DOHH2 (cell line): Measurements from ENCODE around the gene OPRD1.

Source experiments
- H3F3A ChIP-seq: fragments of 200-600 bp; sonication (generic), shearing (Covaris generic); 2 replicates; pipeline ENCODE4 v1.6.0; 2016; ENCODE audit warnings: antibody characterized with exemption, mild to moderate bottlenecking; ENCODE audit not compliant: control insufficient read depth, insufficient read depth
- H3K27ac ChIP-seq: fragments of 200-600 bp; sonication (generic); 2 replicates; pipeline ENCODE4 v1.5.1; 2014; ENCODE audit warnings: low read depth, mild to moderate bottlenecking, low read length, moderate library complexity
- H3K27me3 ChIP-seq: fragments of 200-600 bp; sonication (generic); 2 replicates; pipeline ENCODE4 v1.6.1; 2014; ENCODE audit warnings: mild to moderate bottlenecking, low read length, mixed read lengths; ENCODE audit not compliant: control insufficient read depth
- H3K36me3 ChIP-seq: fragments of 200-600 bp; sonication (generic); 2 replicates; pipeline ENCODE4 v1.6.1; 2014; ENCODE audit warnings: mild to moderate bottlenecking, low read length, moderate library complexity, mixed read lengths; ENCODE audit not compliant: control insufficient read depth
- H3K4me1 ChIP-seq: fragments of 200-600 bp; sonication (generic); 2 replicates; pipeline ENCODE4 v1.6.1; 2014; ENCODE audit warnings: mild to moderate bottlenecking, low read length, mixed read lengths; ENCODE audit not compliant: control insufficient read depth
- H3K4me2 ChIP-seq: fragments of 200-600 bp; sonication (generic); 2 replicates; pipeline ENCODE4 v1.6.0; 2014; ENCODE audit warnings: mild to moderate bottlenecking, low read length, moderate library complexity
- H3K4me3 ChIP-seq: fragments of 200-600 bp; sonication (generic); 2 replicates; pipeline ENCODE4 v1.5.1; 2014; ENCODE audit warnings: mild to moderate bottlenecking, low read length, mixed read lengths
- H3K79me2 ChIP-seq: fragments of 200-600 bp; sonication (generic); 2 replicates; pipeline ENCODE4 v1.6.1; 2014; ENCODE audit warnings: mild to moderate bottlenecking, low read length, mixed read lengths; ENCODE audit not compliant: control insufficient read depth
- H3K9me2 ChIP-seq: fragments of 200-600 bp; sonication (generic); replicated peaks from 2 replicates; pipeline ENCODE4 v1.6.1; 2014; ENCODE audit warnings: mild to moderate bottlenecking, low read length, mixed read lengths; ENCODE audit not compliant: control insufficient read depth
- H3K9me3 ChIP-seq: fragments of 200-600 bp; sonication (generic); 2 replicates; pipeline ENCODE4 v1.6.1; 2014; ENCODE audit warnings: antibody characterized with exemption, low read length, mixed read lengths; ENCODE audit not compliant: control insufficient read depth, insufficient read depth
- H4K20me1 ChIP-seq: fragments of 200-600 bp; sonication (generic); 2 replicates; pipeline ENCODE4 v1.6.0; 2014; ENCODE audit warnings: low read depth, mild to moderate bottlenecking, antibody characterized with exemption, low read length, moderate library complexity; ENCODE audit not compliant: control insufficient read depth, insufficient read depth
- EZH2phosphoT487 ChIP-seq: fragments of 200-600 bp; sonication (generic); IDR thresholded peaks from 2 replicates; pipeline ENCODE4 v1.6.1; 2017; ENCODE audit warnings: borderline replicate concordance, mild to moderate bottlenecking, antibody characterized with exemption, low read length, moderate library complexity, mixed read lengths
- TF ChIP-seq, protein P1 (sequence below): fragments of 200-600 bp; sonication (generic); IDR thresholded peaks from one replicate; pipeline ENCODE4 v1.5.1; 2014; ENCODE audit warnings: antibody characterized with exemption, mild to moderate bottlenecking, low read depth, low read length; ENCODE audit not compliant: poor library complexity, severe bottlenecking

OPRD1 gene

DNA sequence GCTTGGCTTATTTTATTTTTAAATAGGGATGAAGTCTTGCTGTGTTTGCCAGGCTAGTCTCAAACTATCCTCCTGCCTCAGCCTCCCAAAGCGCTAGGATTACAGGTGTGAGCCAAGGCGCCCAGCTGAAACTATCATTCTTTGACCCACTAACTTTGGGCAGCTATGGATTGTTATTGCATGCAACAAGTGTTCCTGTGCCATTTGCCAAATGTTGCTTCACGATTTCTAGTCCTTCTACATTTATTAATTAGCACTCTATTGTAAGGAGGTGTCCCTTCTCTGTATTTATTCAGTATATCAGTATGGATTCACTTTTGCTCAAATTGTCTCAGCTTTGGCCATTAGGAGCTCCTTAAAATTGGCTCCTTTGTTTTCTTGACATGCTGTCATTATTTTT, 38.9 kb upstream of the OPRD1 start:
- H4K20me1 ChIP-seq, result 0 out of 2 replicates have a peak, but pooled peaks cover 13% of the 10 kb centered on the region
- peaks cover 14% of the 10 kb centered on the region for H3K79me2 ChIP-seq
- TF ChIP-seq EZH2phosphoT487, result no peak
- TF ChIP-seq, protein P1, sequence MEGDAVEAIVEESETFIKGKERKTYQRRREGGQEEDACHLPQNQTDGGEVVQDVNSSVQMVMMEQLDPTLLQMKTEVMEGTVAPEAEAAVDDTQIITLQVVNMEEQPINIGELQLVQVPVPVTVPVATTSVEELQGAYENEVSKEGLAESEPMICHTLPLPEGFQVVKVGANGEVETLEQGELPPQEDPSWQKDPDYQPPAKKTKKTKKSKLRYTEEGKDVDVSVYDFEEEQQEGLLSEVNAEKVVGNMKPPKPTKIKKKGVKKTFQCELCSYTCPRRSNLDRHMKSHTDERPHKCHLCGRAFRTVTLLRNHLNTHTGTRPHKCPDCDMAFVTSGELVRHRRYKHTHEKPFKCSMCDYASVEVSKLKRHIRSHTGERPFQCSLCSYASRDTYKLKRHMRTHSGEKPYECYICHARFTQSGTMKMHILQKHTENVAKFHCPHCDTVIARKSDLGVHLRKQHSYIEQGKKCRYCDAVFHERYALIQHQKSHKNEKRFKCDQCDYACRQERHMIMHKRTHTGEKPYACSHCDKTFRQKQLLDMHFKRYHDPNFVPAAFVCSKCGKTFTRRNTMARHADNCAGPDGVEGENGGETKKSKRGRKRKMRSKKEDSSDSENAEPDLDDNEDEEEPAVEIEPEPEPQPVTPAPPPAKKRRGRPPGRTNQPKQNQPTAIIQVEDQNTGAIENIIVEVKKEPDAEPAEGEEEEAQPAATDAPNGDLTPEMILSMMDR, result no peak
- no peak overlapping the region for H3K4me2 ChIP-seq
- no peak overlapping the region for H3K27ac ChIP-seq
- H3K36me3 ChIP-seq, result peaks cover 48% of the 10 kb centered on the region
- H3K4me3 ChIP-seq, result no peak overlapping the region
- H3K4me1 ChIP-seq, result no peaks in the 10 kb centered on the region
- H3K9me2 ChIP-seq, result no peaks in the 10 kb centered on the region
- peaks cover 31% of the 10 kb centered on the region for H3F3A ChIP-seq
- no peaks in the 10 kb centered on the region for H3K9me3 ChIP-seq
- H3K27me3 ChIP-seq, result no peaks in the 10 kb centered on the region

DNA sequence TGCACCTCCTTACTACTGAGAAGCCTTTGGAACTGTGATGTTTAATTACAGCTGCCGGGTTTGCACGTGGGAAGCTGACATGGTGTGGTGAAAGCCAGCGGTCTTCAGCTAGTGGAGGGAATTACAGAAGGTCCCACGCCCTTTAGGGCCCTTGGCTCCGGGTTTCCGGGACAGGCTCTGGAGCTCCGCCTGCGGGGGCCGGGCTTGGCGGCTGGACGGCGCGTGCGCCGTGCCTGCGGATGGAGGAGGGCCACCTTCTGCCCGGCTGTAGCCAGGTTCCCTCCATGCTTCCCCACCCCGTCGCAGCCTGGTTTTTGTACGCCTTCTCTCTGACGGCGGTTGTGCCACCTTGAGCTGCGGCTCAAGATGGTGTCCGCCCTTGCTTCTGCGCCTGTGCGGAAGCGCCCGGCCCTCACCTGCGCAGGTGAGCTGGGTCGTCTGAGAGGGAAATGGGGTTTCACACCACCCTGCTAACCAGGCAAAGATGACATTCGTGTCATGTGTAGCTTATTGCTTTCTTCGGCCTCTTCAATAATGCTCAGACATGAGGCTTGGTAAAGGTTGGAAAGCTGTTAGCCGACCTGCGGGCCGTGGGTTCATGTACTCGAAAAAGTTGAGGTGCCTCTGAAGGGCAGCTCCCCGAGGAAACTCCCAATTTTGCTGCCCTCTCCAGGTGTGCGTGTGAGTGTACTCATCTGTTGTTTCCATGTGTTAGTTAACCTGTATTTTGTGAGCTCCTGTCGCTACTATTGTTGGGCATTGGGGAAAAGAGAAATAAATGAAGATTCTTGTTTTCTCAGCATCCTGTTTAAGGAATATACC, 36.6 kb upstream of the OPRD1 start:
- TF ChIP-seq, protein P1, result no peak
- TF ChIP-seq EZH2phosphoT487, result no peak
- H3K4me3 ChIP-seq, result no peak overlapping the region; the same call in 1 of the 2 replicates

DNA sequence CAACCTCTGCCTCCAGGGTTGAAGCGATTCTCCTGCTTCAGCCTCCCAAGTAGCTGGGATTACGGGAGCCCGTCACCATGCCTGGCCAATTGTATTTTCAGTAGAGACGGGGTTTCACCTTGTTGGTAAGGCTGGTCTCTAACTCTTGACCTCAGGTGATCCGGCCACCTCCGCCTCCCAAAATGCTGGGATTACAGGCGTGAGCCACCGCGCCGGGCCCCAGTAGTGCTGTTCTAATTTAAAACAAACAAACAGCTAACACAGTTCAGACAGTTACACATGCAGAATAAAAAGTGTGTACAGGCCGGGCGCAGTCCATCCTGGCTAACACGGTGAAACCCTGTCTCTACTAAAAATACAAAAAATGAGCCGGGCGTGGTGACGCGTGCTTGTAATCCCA, 35.6 kb upstream of the OPRD1 start:
- Histone ChIP-seq H4K20me1 (0 out of 2 replicates have a peak, but pooled peaks cover 10% of the 10 kb centered on the region), H3K4me3 (no peak overlapping the region), H3K9me3 (no peaks in the 10 kb centered on the region), H3F3A (peaks cover 24% of the 10 kb centered on the region), H3K79me2 (no peaks in the 10 kb centered on the region; the same call in 1 of the 2 replicates), H3K36me3 (peaks cover 21% of the 10 kb centered on the region), H3K27me3 (no peaks in the 10 kb centered on the region), H3K4me1 (no peaks in the 10 kb centered on the region), H3K4me2 (no peak overlapping the region), H3K27ac (no peak overlapping the region), H3K9me2 (no peaks in the 10 kb centered on the region)
- TF ChIP-seq, protein P1, result no peak
- TF ChIP-seq EZH2phosphoT487, result no peak

More for the DNA sequence above, 36.6 kb upstream of the OPRD1 start:
- no peaks in the 10 kb centered on the region for H3K27me3 ChIP-seq
- no peaks in the 10 kb centered on the region for H3K4me1 ChIP-seq
- peaks cover 29% of the 10 kb centered on the region for H3K36me3 ChIP-seq
- no peak overlapping the region for H3K27ac ChIP-seq
- H3K9me3 ChIP-seq, result no peaks in the 10 kb centered on the region
- H3K79me2 ChIP-seq, result no peaks in the 10 kb centered on the region; the same call in 1 of the 2 replicates
- peaks cover 25% of the 10 kb centered on the region for H3F3A ChIP-seq
- no peaks in the 10 kb centered on the region for H3K9me2 ChIP-seq
- 0 out of 2 replicates have a peak, but pooled peaks cover 13% of the 10 kb centered on the region for H4K20me1 ChIP-seq
- H3K4me2 ChIP-seq, result peak overlapping the region; percentile 25
